Measurements from ENCODE around the gene CITED1.

Gene CITED1

GRCh38 chrX:72349190-72349589, 43.5 kb upstream of the CITED1 start:
- H3K79me2 ChIP-seq (ENCODE audit: insufficient read depth, low read length): no peaks in the 10 kb centered on the region
- peaks cover 16% of the 10 kb centered on the region; the same call in 1 of the 2 replicates for H3K36me3 ChIP-seq (ENCODE audit: insufficient read depth, low read length)
- H3K9me3 ChIP-seq (ENCODE audit: insufficient read depth, low read depth, low read length): no peaks in the 10 kb centered on the region
- H2AFZ ChIP-seq (ENCODE audit: low read length): no peak overlapping the region
- H3K4me2 ChIP-seq (ENCODE audit: low read depth, low read length, poor library complexity, severe bottlenecking): no peak overlapping the region
- no peaks in the 10 kb centered on the region for H3K9me2 ChIP-seq (replicated peaks; ENCODE audit: low read depth, low read length)
- no peak overlapping the region for H3K4me3 ChIP-seq (ENCODE audit: low read length, poor library complexity, severe bottlenecking)
- H4K20me1 ChIP-seq (ENCODE audit: insufficient read depth, low read length, poor library complexity, severe bottlenecking): no peaks in the 10 kb centered on the region
- H3K9ac ChIP-seq (ENCODE audit: low read depth, low read length, poor library complexity, severe bottlenecking): no peak overlapping the region
- no peaks in the 10 kb centered on the region for H3K27me3 ChIP-seq (ENCODE audit: insufficient read depth, low read length, poor library complexity, severe bottlenecking)
- no peaks in the 10 kb centered on the region for H3F3A ChIP-seq (ENCODE audit: low read depth)
- H3K4me1 ChIP-seq (ENCODE audit: insufficient read depth, low read length, poor library complexity, severe bottlenecking): no peaks in the 10 kb centered on the region
- no peak for TF ChIP-seq EZH2phosphoT487 (IDR thresholded peaks at IDR 0.05; ENCODE audit: borderline replicate concordance)

DNA sequence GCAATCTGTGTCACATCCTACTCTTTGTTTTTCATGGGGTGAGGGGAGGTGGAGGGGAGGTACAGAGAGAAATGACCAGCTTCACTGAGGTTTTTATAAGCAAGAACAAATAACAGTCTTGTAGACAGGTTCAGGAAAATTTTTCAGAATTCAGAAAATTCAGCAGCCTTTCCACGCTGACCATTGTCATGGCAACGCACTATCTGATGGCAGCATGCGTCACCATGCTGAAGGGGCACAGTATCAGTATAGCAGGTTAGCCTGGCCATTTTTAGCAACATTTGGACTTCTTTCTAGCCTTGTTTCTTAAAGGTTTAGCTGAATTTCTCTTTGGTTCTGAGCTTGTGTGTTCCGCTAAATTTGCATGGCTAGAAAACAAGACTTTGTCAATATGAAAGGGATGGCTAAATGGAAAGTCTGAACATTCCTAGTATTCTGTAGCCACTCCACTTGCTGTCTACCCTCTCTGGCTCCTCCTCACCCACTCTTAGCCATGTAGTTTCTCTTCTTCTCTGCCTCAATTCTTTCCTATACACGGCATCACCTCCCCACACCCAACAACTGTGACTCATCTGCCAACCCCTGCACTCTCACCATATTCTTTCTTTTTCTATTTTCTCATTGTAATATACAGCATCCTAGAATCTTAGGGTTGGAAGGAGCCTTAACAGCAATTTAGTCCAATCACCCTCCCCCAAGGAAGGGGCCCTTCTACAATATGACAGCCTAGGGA, 42.7 kb upstream of the CITED1 start:
- H3K27me3 ChIP-seq (ENCODE audit: insufficient read depth, low read length, poor library complexity, severe bottlenecking): no peaks in the 10 kb centered on the region
- H3K9ac ChIP-seq (ENCODE audit: low read depth, low read length, poor library complexity, severe bottlenecking): no peak overlapping the region
- H3F3A ChIP-seq (ENCODE audit: low read depth): no peaks in the 10 kb centered on the region
- H3K9me3 ChIP-seq (ENCODE audit: insufficient read depth, low read depth, low read length): no peaks in the 10 kb centered on the region
- TF ChIP-seq EZH2phosphoT487 (IDR thresholded peaks at IDR 0.05; ENCODE audit: borderline replicate concordance): no peak
- TF ChIP-seq, protein P1, sequence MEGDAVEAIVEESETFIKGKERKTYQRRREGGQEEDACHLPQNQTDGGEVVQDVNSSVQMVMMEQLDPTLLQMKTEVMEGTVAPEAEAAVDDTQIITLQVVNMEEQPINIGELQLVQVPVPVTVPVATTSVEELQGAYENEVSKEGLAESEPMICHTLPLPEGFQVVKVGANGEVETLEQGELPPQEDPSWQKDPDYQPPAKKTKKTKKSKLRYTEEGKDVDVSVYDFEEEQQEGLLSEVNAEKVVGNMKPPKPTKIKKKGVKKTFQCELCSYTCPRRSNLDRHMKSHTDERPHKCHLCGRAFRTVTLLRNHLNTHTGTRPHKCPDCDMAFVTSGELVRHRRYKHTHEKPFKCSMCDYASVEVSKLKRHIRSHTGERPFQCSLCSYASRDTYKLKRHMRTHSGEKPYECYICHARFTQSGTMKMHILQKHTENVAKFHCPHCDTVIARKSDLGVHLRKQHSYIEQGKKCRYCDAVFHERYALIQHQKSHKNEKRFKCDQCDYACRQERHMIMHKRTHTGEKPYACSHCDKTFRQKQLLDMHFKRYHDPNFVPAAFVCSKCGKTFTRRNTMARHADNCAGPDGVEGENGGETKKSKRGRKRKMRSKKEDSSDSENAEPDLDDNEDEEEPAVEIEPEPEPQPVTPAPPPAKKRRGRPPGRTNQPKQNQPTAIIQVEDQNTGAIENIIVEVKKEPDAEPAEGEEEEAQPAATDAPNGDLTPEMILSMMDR (conservative IDR thresholded peaks at IDR 0.05; ENCODE audit: low read length): no peak
- H2AFZ ChIP-seq (ENCODE audit: low read length): no peak overlapping the region
- no peaks in the 10 kb centered on the region for H4K20me1 ChIP-seq (ENCODE audit: insufficient read depth, low read length, poor library complexity, severe bottlenecking)
- H3K79me2 ChIP-seq (ENCODE audit: insufficient read depth, low read length): no peaks in the 10 kb centered on the region
- H3K36me3 ChIP-seq (ENCODE audit: insufficient read depth, low read length): peaks cover 16% of the 10 kb centered on the region; the same call in 1 of the 2 replicates
- no peak overlapping the region for H3K4me2 ChIP-seq (ENCODE audit: low read depth, low read length, poor library complexity, severe bottlenecking)
- no peaks in the 10 kb centered on the region for H3K4me1 ChIP-seq (ENCODE audit: insufficient read depth, low read length, poor library complexity, severe bottlenecking)
- H3K9me2 ChIP-seq (replicated peaks; ENCODE audit: low read depth, low read length): no peaks in the 10 kb centered on the region
- no peak overlapping the region for H3K4me3 ChIP-seq (ENCODE audit: low read length, poor library complexity, severe bottlenecking)

GRCh38 chrX:72347366-72347765, 41.7 kb upstream of the CITED1 start:
- Histone ChIP-seq H3K36me3 (ENCODE audit: insufficient read depth, low read length) (peaks cover 16% of the 10 kb centered on the region; the same call in 1 of the 2 replicates), H3K9me3 (ENCODE audit: insufficient read depth, low read depth, low read length) (no peaks in the 10 kb centered on the region), H3F3A (ENCODE audit: low read depth) (no peaks in the 10 kb centered on the region), H3K27me3 (ENCODE audit: insufficient read depth, low read length, poor library complexity, severe bottlenecking) (no peaks in the 10 kb centered on the region), H3K9ac (ENCODE audit: low read depth, low read length, poor library complexity, severe bottlenecking) (no peak overlapping the region), H3K9me2 (replicated peaks; ENCODE audit: low read depth, low read length) (no peaks in the 10 kb centered on the region), H3K4me3 (ENCODE audit: low read length, poor library complexity, severe bottlenecking) (no peak overlapping the region), H3K79me2 (ENCODE audit: insufficient read depth, low read length) (no peaks in the 10 kb centered on the region), H2AFZ (ENCODE audit: low read length) (no peak overlapping the region), H3K4me1 (ENCODE audit: insufficient read depth, low read length, poor library complexity, severe bottlenecking) (no peaks in the 10 kb centered on the region), H4K20me1 (ENCODE audit: insufficient read depth, low read length, poor library complexity, severe bottlenecking) (no peaks in the 10 kb centered on the region), H3K4me2 (ENCODE audit: low read depth, low read length, poor library complexity, severe bottlenecking) (no peak overlapping the region)
- TF ChIP-seq, protein P1 (conservative IDR thresholded peaks at IDR 0.05; ENCODE audit: low read length): no peak
- TF ChIP-seq EZH2phosphoT487 (IDR thresholded peaks at IDR 0.05; ENCODE audit: borderline replicate concordance): no peak

Data from Loucy (cell line).